GM18499 (cell line): ENCODE results near the gene DEK.
A peak's percentile ranks its signal among the peaks of the same experiment; 100 is the strongest.
"Not testable (repeated sequence)": the region's sequence is repeated elsewhere in the genome, so short reads cannot be mapped to it uniquely, and the experiment has no call there.

Experiments used
- ATAC-seq: cut with Tn5 transposase; IDR thresholded peaks from one replicate; pipeline ENCODE4 v1.9.1; 2021; ENCODE audit warnings: moderate number of reproducible peaks; ENCODE audit not compliant: insufficient read depth, unreplicated experiment

Gene DEK

GRCh38 chr6:18264219-18264922 lies at the start of gene DEK:
Gene DEK, minus strand, starts transcription at chr6:18264530. Its CDS starts 543 bp downstream, at chr6:18263987.
- no peak for ATAC-seq

GRCh38 chr6:18312368-18312767 lies 48.0 kb upstream of the DEK start:
- no peak for ATAC-seq

- ATAC-seq, result not testable (repeated sequence)
Measured at GRCh38 chr6:18310010-18310409, 45.7 kb upstream of the DEK start.

GRCh38 chr6:18309046-18309445 lies 44.7 kb upstream of the DEK start:
- no peak for ATAC-seq

GRCh38 chr6:18308070-18308735 lies 43.9 kb upstream of the DEK start:
- ATAC-seq, result no peak

- ATAC-seq, result no peak
Measured at GRCh38 chr6:18306977-18307376, 42.6 kb upstream of the DEK start.

GRCh38 chr6:18302561-18303439 lies 38.5 kb upstream of the DEK start:
- no peak for ATAC-seq

GRCh38 chr6:18293076-18293904 lies 29.0 kb upstream of the DEK start:
- ATAC-seq, result no peak

GRCh38 chr6:18289283-18289682 lies 25.0 kb upstream of the DEK start:
- no peak for ATAC-seq

GRCh38 chr6:18284261-18284660 lies 19.9 kb upstream of the DEK start:
- no peak for ATAC-seq

GRCh38 chr6:18281564-18281963 lies 17.2 kb upstream of the DEK start:
- ATAC-seq, result no peak

- no peak for ATAC-seq
Measured at GRCh38 chr6:18280084-18280483, 15.8 kb upstream of the DEK start.

- ATAC-seq, result no peak
Measured at GRCh38 chr6:18279422-18279821, 15.1 kb upstream of the DEK start.

- ATAC-seq, result no peak
Measured at GRCh38 chr6:18277237-18278006, 13.1 kb upstream of the DEK start.

- ATAC-seq, result no peak
Measured at GRCh38 chr6:18276610-18277236, 12.4 kb upstream of the DEK start.

GRCh38 chr6:18270216-18270615 lies 5.9 kb upstream of the DEK start:
- no peak for ATAC-seq

GRCh38 chr6:18269717-18270116 lies 5.4 kb upstream of the DEK start:
- no peak for ATAC-seq

GRCh38 chr6:18269253-18269652 lies 4.9 kb upstream of the DEK start:
- peak; percentile 44 for ATAC-seq

GRCh38 chr6:18268066-18268465 lies 3.7 kb upstream of the DEK start:
- no peak for ATAC-seq
